HEK293T (cell line): Measurements from ENCODE around the gene PPL.

Experiments used
- BHLHE40 ChIP-seq: fragments of 450-650 bp; IDR thresholded peaks from 2 replicates; pipeline ENCODE4 v1.6.1; 2016; ENCODE audit warnings: mild to moderate bottlenecking, moderate library complexity, borderline replicate concordance
- ELF4 ChIP-seq: fragments of 450-650 bp; IDR thresholded peaks from 2 replicates; pipeline ENCODE4 v1.6.1; 2017; ENCODE audit warnings: antibody characterized with exemption

GRCh38 chr16:4868535-4868934 is 68.4 kb downstream of the PPL start:
- TF ChIP-seq BHLHE40 (no peak), ELF4 (no peak)
